ENCODE measurements around the gene APCDD1L.

Gene APCDD1L

GRCh38 chr20:58492074-58492718 lies 23.0 kb downstream of the APCDD1L start:
- DNase-seq (ENCODE audit: low spot score): no peak

GRCh38 chr20:58486207-58486606 lies 29.0 kb downstream of the APCDD1L start:
- no peak for DNase-seq (ENCODE audit: low spot score)

GRCh38 chr20:58485393-58485792 lies 29.8 kb downstream of the APCDD1L start:
- no peak for DNase-seq (ENCODE audit: low spot score)

- DNase-seq (ENCODE audit: low spot score): no peak
These were observed 31.7 kb downstream of the APCDD1L start for GRCh38 chr20:58483470-58483869.

- no peak for DNase-seq (ENCODE audit: low spot score)
These were observed 32.1 kb downstream of the APCDD1L start for GRCh38 chr20:58483051-58483450.

GRCh38 chr20:58482416-58482815 lies 32.8 kb downstream of the APCDD1L start:
- DNase-seq (ENCODE audit: low spot score): peak; percentile 22

- peak; percentile 50 for DNase-seq (ENCODE audit: low spot score)
These were observed 33.6 kb downstream of the APCDD1L start for GRCh38 chr20:58481481-58482021.

- DNase-seq (ENCODE audit: low spot score): no peak
These were observed 34.5 kb downstream of the APCDD1L start for GRCh38 chr20:58480551-58481336.

- no peak for DNase-seq (ENCODE audit: low spot score)
These were observed 35.3 kb downstream of the APCDD1L start for GRCh38 chr20:58479726-58480440.

GRCh38 chr20:58478141-58478805 lies 36.9 kb downstream of the APCDD1L start:
- DNase-seq (ENCODE audit: low spot score): peak; percentile 45

GRCh38 chr20:58475466-58475865 lies 39.7 kb downstream of the APCDD1L start:
- DNase-seq (ENCODE audit: low spot score): no peak

- DNase-seq (ENCODE audit: low spot score): no peak
These were observed 41.5 kb downstream of the APCDD1L start for GRCh38 chr20:58473453-58474425.

GRCh38 chr20:58472273-58473018 lies 42.8 kb downstream of the APCDD1L start:
- DNase-seq (ENCODE audit: low spot score): no peak

GRCh38 chr20:58471193-58472164 lies 43.7 kb downstream of the APCDD1L start:
- no peak for DNase-seq (ENCODE audit: low spot score)

- DNase-seq (ENCODE audit: low spot score): no peak
These were observed 44.6 kb downstream of the APCDD1L start for GRCh38 chr20:58470336-58471192.

- DNase-seq (ENCODE audit: low spot score): no peak
These were observed 45.6 kb downstream of the APCDD1L start for GRCh38 chr20:58469616-58470015.

GRCh38 chr20:58467572-58468527 lies 47.3 kb downstream of the APCDD1L start:
- no peak for DNase-seq (ENCODE audit: low spot score)
